NCI-H2196 treated with DMSO at 0.1 percent for 48 hours (cell line): ENCODE results near the gene PRICKLE3.
A peak's percentile ranks its signal among the peaks of the same experiment; 100 is the strongest.
"Not testable (repeated sequence)": the region's sequence is repeated elsewhere in the genome, so short reads cannot be mapped to it uniquely, and the experiment has no call there.

Source experiments
- DNase-seq: peaks from one replicate; lab custom pipeline; 2025; ENCODE audit not compliant: unreplicated experiment; lab: John Stamatoyannopoulos, UW

Gene PRICKLE3

DNA sequence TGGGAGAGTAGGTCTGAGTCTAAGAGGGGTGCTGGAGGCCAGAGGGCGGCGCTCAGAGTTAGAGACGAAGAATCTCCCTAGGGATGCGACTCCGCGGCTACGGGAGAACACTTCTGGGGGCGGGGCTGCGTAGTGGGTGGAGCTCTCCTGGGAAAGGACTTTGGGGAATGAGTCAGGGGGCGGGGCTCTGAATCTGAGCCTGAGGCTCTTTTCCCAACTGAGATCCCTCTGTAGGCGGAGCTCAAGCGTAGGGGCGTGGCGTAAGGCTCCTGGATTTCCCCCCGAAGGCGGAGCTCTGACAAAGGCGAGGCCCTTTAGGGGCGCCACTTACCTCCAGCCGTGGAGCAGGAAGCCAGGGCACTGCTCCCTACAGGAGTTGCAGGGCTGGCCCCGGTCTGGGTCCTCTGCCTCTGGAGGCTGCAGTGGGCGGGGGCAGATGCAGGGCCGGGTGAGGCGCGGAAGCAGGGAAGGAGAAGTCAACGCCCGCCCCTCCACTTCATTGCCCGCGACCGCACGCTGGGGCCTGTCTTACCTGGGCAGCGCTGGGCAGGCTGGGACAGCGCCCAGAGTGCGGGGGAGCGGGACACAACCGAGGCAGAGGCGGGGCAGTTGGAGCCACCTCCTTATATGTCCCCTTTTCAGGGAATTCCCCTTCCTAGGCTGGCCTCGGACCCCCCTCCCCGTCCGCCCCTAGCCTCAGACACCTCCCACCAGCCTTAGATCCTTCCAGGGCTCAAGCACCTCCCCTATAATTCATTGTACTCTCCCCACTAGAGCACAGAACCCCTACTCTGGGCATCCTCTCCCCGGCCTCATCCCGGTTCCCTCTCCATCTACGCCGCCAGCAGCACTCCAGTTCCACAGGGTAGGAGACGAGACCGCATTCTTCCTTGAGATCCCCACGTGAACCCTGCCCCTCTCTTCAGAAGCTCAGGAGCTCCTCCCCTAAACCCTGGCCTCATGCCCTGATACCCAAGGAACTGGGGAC is 1.6 kb downstream of the PRICKLE3 start:
- DNase-seq: peak; percentile 84

DNA sequence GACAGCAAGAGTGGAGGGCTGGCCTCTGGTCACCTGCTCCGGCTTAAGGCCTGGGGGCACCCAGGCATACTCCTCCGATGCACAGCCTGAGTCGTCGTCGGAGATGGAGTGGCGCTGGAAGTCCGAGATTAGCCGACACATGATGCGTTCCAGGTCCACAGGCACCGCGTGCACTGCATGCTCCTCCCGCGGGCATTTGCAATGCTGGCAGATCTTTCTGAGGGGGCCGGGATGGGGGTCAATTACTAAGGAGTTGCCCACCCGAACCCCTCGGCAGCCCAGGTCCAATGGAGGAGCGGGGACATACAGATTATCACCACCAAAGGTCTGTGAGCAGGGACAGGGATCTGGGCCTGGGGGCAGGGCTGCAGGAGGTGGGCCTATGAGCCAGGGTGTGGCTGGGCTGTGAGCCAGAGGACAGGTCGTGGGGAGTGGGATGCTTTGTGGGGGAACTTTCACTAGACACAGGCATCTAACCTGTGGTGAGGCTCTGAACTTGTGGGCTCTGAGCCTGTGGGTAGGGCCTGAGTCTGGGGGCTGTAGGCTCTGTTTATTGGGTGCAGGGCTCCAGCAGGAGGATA is 2.4 kb downstream of the PRICKLE3 start:
- DNase-seq: no peak

DNA sequence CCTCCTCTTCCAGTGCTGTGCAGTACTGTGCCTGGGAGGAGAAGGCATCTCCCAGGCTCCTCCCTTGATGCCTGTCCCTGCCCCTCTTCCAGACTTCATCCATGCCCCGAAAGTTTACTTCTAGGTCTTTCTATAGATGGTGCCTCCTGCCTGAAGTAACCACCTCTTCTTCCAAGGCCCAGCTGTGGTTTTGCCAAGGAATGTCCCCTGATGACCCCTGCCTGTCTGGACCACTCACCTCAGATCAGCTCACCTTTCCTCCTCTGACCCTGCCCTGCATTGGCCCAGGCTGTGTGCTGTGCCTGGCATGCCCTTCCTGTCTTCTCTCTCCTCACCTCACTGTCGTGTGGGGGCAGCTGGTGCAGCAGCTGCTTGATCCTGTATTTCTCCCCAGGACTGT is 6.8 kb downstream of the PRICKLE3 start:
- no peak for DNase-seq

DNA sequence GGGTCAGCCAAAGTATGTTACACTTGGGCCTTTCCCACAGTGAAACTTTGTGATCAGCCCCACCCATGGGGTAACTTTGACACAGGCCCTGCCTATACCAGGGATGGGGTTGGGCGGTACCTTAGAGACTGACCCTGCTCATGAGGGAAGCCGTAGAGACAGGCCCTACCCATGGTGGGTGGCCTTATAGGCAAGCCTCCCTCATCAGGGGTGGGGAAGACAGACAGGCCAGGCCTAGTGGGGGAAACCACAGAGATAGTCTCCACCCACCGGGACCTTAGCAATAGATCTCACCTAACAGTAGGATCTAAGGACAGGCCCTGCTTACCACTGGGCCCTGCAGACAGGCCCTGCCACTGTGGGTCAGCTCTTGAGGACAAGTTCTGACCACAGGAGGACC is 7.6 kb downstream of the PRICKLE3 start:
- no peak for DNase-seq

DNA sequence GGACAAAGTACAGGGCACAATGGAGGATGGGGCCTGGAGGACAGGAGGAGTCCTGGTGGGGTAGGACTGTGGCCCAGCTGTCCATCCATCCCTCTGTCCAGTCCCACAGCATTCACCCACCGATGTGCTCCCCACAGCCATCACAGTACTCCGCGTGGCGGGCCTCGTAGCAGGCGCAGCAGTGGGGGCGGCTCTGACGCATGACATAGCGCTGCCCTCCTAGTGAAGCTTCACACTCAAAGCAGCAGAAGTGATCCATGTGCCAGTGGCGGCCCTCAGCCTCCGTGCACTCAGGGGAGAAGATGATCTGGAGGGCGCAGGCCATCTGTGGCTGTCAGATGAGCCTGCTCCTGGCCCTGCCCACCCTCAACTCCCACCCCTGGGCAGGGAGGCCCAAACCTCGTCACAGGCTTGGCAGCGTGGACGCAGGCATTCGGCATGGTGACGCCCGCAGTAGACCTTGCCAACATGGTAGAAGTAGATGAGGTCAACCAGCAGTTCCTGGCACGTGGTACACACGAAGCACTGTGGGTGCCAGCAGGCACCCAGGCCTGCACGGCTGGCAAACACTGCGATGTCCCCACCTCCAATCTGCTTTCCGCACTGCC is 8.2 kb downstream of the PRICKLE3 start:
- no peak for DNase-seq

DNA sequence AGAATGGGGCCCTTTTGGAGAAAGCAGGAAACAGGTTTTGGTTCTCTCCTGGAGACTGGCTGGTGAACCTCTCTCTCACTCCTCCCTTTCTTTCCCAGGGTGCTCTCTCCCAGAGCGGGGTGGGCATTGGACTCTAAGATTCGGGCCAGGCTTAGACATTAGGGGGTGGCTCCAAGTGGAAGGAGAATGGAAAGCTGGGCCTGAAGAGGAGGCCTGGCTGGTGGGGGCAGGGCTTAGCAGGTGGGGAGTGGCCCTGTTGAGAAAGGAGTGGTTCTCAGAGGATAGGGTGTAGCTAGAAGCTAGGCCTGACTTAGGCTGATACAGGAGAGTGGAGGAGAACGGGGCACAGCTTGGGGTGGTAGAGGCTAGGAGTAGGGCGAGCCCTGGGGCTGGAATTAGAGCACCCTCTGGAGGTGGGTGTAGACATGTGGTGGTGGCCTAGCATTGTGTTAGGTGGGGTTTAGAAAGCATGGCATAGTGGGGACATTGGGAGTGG is 8.8 kb downstream of the PRICKLE3 start:
- DNase-seq: no peak

DNA sequence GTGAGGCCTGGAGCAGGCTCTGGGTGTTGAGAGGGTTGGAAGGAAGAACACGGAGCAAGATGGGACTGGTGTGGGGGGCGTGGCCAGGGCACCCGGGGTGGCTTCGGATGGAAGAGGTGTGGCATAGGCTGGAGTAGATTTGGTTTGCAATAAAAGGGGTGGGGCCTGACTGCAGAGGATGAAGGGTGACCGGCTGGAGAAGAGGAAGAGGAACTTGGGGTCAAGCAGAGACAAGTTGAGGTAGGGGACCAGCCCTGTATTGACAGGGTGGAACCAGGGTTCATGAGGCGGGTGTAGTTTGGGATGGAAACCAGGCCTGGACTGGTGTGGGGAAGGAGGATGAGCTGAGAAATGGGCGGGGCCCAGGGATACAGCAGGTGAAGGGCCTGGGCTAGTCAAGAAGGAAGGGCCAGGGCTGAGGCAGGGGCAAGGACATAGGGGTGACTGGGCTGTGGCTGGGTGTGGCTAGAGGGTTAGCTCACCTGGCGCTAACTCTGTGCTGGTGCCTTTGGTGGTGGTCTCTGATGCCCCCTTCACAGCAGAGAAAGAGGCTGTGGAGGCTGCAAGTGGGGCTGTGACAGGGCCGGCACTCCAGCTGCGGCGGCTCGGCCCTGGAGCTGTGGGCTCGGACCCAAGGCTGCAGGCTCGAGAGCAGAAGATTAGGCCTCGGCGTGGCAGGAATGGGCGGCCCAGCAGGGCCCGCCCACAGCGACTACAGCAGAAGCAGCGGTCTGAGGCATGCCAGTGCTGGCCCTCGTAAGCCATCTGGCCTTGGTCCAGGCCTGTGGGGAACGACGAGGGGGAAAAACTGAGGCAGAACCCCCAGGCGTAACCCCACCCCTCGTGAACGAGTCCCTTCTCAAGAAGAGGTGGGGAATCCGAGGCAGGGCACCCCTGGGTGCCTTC is 9.5 kb downstream of the PRICKLE3 start:
- DNase-seq: no peak

DNA sequence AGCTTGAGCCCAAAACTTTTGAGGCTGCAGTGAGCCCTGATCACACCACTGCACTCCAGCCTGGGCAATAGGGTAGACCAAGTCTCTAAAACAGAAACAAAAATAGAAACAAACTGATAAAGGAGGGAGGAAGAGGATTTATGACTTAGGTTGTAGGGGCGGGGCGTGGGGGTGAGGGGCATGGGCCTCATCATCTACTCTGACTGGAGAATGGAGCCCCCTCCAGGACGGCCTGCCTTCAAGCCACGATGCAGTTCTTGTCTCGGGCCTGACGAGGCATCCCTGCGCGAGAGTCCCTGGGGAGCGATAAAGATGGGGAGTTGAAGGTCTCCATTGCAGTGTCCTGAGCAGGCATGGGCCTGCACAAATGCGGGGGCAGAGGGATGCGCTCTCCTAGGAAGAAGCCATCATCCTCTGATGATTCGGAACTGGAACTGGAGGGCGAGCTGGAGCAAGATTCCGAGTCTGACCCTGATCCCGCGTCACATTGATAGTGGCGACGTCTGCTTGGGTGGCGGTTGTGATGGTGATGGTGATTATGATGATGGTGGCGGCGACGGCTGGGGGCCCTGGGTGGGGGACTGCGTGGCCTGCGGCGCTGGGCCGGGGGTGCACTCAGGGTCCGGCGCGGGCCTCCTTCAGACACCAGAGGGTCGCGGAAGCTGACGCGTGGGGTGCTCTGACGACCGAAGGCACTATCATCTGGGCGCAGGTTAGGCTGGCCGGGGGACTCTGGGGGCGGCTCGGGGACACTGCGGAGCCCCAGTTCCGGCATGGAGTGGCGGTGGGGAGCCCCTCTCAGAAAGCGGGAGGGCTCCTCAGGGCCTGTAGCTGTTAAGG is 10.5 kb downstream of the PRICKLE3 start:
- DNase-seq: no peak

DNA sequence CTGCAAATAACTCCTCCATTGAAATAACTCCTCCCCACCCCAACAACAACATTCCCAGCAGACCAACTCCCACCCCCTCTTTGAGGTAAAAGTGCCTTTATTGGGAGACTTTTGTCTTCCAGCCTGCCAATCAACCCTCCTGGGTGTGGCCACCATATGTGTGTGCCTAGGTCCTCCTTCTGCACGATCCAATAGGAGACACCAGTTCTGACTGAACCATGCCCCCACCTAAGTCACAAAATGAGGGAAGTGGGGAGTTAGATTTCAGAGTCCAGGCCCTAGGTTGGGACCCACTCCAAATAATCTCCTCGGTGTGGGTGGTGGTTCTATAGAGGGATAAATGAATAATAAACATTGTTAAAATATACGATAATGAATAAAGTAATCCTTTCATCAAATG is 11.4 kb downstream of the PRICKLE3 start:
- DNase-seq: no peak

DNA sequence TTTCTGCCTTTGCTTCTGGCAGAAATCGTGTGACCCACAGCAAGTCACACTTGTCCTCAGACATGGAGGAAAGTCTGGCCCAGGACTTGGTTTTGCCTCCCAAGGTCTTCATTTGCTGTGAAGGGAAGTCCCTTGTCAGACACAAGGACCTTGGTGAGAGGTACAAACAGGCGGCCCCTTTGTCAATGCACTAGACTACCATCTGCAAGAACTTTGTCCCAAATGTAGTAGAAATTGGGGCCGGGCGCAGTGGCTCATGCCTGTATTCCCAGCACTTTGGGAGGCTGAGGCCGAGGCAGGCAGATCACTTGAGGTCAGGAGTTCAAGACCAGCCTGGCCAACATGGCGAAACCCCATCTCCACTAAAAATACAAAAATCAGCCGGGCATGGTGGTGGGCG is 12.6 kb downstream of the PRICKLE3 start:
- DNase-seq: not testable (repeated sequence)

DNA sequence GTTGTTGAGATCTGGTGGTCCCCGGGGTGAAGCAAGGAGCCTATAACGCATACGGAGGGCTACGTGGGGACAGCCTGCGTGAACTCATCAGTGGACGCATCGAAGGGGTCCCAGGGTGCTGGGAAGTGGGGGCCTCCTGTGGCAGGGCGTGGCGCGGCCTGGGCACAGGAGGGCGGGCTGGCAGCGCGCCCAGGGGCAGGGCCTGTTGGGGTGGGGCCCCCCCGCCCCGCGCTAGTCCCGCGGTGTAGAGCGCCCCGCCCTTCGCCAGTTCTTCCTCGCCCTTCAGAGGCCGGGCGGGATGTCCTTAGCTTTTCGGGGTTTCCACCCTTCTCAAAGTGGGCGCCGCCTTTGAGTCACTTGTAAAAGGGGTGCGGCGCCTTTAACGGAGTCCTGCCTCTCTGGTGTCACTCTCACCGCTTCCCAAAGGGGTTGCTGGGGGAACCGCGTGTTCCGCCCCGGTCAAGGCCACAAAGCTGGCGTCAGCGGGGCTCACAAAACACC is 13.8 kb downstream of the PRICKLE3 start:
- peak; percentile 20 for DNase-seq

DNA sequence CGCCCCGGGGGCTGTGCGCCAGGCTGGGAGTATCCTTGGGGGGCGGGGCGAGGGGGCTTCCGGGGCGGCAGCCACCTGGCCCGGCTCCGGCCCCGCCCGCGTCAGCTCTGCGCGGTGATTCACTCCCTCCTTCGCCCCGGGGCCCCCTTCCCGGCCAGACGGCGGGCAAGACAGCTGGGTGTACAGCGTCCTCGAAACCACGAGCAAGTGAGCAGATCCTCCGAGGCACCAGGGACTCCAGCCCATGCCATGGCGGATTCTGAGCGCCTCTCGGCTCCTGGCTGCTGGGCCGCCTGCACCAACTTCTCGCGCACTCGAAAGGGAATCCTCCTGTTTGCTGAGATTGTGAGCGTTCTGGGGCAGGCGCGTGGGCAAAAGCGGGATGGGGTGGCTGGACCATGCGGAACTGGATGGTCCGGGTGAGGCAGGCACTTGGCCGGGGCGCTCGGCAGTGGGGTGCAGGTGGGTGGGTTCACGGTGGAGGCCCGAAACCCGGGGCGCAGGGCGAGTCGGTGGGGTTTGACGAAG is 14.4 kb downstream of the PRICKLE3 start, which contains the start of gene PLP2:
Gene PLP2, plus strand, starts transcription at position 147 of the 528 bp plus-strand sequence. Its CDS starts 103 bp downstream, at position 250.
- DNase-seq: no peak

DNA sequence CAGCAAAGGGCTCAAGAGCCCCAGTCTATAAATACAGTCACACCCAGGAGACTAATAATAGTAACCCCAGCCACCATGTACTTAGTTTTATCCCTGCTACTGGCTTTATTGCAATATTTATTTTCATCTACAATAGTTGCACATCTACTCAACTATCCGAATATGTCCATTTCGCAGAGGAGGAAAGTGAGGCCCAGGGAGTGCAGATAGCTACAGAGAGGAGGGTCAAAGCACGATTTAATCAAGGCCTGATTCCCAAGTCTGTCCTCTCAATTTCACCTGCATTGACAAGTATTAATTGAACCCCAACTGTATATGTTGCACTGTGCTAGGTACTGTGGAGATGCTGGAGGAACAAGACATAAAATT is 18.4 kb downstream of the PRICKLE3 start:
- no peak for DNase-seq

DNA sequence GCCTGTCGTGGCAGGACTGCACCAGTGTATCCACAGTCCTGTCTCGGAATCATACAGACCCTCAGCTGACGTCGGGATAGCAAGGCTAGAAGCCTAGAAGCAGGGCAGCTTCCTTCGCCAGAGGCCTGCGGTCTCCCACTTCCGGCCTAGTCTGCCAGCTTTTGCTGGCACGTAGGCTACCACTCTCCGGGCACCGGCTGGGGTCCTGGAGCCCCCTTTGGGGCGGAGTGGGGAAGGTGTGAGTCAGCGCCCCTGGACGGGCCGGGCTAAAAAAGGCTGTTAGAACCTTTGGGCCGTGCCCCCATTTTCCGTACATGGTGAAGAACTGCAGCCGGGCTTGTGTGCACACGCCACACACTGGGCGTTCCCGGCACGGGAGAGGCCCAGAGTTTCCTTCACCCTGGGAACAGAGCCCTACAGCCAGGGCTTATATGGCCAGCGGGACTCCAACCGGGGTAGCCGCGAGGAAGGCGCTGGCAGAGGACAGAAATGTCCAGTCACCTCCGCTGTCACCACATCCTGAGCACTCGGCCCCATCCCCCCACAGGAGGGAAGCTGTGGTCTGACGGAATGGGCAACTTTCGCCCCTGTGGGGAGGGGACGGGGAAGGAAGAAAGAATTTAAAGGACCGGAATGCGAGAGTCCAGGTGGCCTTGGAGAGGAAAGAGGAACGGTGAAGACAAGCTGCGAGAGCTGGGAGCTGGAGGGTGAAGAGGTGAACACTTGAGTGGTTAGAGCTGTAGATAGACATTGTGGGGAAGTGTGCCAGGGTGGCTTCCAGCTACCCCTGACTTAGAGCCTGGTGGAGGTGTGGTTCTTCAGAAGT is 19.0 kb downstream of the PRICKLE3 start:
- DNase-seq: peak; percentile 23

DNA sequence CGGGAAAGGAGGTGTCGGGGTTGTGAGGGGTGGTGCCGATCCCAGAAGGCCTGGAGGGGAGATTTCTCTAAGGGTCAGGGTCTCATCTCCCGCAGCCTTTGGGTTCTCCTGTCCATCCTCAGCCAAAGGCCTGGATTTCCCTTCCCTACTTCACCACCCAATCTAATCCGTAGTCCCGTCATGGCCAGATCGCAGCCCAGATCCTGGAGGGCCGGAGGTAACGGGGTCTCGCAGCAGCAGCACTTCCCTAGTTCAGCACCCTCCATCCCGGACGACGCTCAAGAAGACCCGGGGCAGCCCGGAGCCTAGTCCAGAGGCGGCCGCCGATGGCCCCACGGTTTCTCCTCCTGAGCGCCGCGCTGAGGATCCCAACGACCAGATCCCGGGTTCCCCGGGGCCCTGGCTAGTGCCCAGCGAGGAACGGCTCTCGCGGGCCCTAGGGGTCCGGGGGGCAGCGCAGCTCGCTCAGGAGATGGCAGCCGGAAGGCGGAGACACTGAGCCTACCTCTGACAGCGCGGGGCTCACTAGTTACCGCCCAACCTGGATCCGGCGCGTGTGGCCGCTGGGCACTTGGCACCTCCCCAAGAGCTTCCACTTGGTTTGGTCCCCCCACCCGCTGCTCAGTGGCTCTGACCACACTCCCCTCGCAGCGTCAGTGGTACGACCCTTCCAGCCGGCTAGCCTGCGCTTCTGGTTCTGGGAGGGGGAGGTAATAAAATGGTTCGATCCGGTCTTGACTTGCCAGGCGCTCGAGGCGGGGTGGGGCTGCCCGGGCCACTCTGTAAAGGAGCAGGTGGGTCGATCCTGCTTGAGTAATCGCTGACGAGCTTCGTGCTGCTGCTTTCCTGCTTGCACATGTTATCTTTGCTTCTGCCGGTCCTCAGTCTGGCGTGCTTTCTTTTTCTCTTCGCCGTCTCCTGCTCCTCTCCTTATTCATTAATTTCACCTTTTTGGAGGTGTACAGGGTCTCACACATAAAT is 20.0 kb downstream of the PRICKLE3 start:
- DNase-seq: peak; percentile 82

DNA sequence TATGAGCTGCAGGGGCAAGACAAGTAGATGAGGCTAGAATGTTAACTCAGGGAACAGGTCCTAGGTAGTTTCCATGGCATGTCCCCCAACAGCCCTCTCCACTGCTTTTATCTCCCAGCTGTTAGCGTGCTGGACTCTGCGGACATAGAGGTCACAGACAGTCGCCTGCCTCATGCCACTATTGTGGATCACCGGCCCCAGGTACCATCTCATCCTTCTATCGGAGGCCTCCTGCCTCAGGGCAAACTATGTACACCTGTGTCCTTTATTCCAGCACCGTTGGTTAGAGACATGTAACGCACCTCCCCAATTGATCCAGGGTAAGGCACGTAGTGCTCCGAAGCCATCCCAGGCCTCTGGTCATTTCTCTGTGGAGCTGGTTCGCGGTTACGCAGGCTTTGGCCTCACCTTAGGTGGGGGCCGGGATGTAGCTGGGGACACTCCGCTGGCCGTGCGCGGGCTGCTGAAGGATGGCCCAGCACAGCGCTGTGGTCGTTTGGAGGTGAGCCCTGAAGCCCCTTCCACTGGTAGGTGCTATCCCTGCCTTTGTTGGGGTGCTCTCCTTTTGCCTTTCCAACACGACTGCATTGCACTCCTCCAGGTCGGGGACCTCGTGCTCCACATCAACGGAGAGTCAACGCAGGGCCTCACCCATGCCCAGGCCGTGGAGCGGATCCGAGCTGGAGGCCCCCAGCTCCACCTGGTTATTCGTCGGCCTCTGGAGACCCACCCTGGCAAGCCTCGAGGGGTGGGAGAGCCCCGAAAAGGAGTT is 21.4 kb downstream of the PRICKLE3 start:
- DNase-seq: no peak
